Gastroesophageal sphincter (tissue), 4 donors: ENCODE data around the gene KRTAP29-1. TPM values are rescaled to one million over a fixed set of nuclear protein-coding genes. Genes with fewer than 3 reads are reported as not detected.

ENCODE experiments used
- ATAC-seq: fragments of 150-250 bp; one replicate; pipeline ENCODE4 v1.9.1; 2016; ENCODE audit warnings: mild to moderate bottlenecking, moderate library complexity
- H3K27ac ChIP-seq, 4 donors: fragments of 200-600 bp; sonication (generic) in 3 of 4; 1 replicate in 3 of 4; 2 replicates in 1 of 4; pipeline ENCODE4 v1.5.1; 2016 to 2019
- H3K27me3 ChIP-seq: fragments of 200-600 bp; sonication (generic); one replicate; pipeline ENCODE4 v1.5.1; 2019
- H3K36me3 ChIP-seq, 2 donors: fragments of 200-600 bp; sonication (generic); one replicate each; pipeline ENCODE4 v1.5.1; 2019; ENCODE audit warnings: control low read depth in 1 of 2
- H3K4me1 ChIP-seq, 3 donors: fragments of 200-600 bp; sonication (generic); 1 replicate in 2 of 3; 2 replicates in 1 of 3; pipeline ENCODE4 v1.5.1; 2016 to 2019; ENCODE audit warnings: control low read depth in 2 of 3
- H3K4me3 ChIP-seq, 2 donors: fragments of 200-600 bp; sonication (generic); one replicate each; pipeline ENCODE4 v1.5.1; 2019; ENCODE audit warnings: mild to moderate bottlenecking in 1 of 2, moderate library complexity in 1 of 2
- H3K9me3 ChIP-seq, 3 donors: fragments of 200-600 bp; sonication (generic); one replicate each; pipeline ENCODE4 v1.5.1; 2017 to 2019; ENCODE audit warnings: control low read depth in 2 of 3
- CTCF ChIP-seq, 4 experiments: fragments of 200-600 bp in 2 of 4; fragments of 450-650 bp in 2 of 4; sonication (generic) in 1 of 4; IDR thresholded peaks; one replicate each; pipeline ENCODE4 v1.5.1; 2017 to 2019; ENCODE audit warnings: antibody characterized with exemption in 4 of 4, mild to moderate bottlenecking in 2 of 4, moderate library complexity in 2 of 4
- EP300 ChIP-seq: sonication (generic); formaldehyde crosslinking; IDR thresholded peaks from one replicate; pipeline ENCODE4 v1.6.1; 2017; ENCODE audit warnings: antibody characterized with exemption, mild to moderate bottlenecking
- POLR2A ChIP-seq, 2 donors: fragments of 450-650 bp; IDR thresholded peaks; one replicate each; pipeline ENCODE4 v1.6.1; 2017; ENCODE audit warnings: antibody characterized with exemption in 2 of 2, mild to moderate bottlenecking in 2 of 2, moderate library complexity in 1 of 2
- POLR2AphosphoS5 ChIP-seq: sonication (generic); formaldehyde crosslinking; IDR thresholded peaks from one replicate; pipeline ENCODE4 v1.6.1; 2017; ENCODE audit warnings: antibody characterized with exemption
- WGBS, 2 donors: methylation state at CpG; one replicate each; pipeline ENCODE4 v1.1.5; 2018; ENCODE audit warnings: low coverage in 1 of 2; 5-methylcytosine and 5-hydroxymethylcytosine counted together
- total RNA-seq, 4 donors: library from RNA; depleted of rRNA; stranded (reverse); fragments of >200 nt; gene quantifications; one replicate each; pipeline ENCODE4 v1.1.0, GENCODE V29; 2016

The KRTAP29-1 gene
- total RNA-seq, 4 donors from 2014 or later: not detected

DNA sequence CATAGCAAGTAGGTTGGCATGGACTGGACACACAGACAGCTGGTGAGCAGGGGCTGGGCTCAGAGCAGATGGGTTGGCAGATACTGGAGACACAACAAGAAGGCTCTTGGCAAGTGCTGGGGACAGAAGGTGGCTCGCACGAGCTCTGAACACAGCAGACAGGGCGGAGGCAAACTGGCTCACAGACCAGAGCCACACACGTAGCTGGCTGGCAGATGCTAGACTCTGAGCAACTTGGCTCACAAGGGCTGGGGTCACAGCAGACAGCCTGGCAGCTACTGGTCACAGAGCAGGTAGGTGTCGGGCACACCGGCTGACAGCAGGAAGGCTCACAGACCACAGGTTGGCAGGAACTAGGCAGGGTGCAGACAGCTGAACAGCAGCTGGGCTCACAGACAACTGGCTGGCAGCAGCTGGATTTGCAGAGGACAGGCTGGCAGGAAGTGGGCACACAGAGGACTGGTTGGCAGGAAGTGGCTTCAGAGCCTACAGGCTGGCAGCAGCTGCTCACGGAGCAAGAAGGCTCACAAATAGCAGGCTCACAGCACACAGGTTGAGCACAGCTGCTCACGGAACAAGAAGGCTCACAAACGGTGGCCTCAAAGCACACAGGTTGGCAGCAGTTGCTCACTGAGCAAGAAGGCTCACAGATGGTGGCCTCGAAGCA lies 5.7 kb upstream of the KRTAP29-1 start:
- Histone ChIP-seq H3K4me3 (no peak overlapping the region), H3K4me1 (peaks cover 0 to 5% (median 0%) of the 10 kb centered on the region in 3 donors), H3K27ac (no peak overlapping the region), H3K36me3 (no peaks in the 10 kb centered on the region), H3K9me3 (no peaks in the 10 kb centered on the region), H3K27me3 (peaks cover 25% of the 10 kb centered on the region)
- TF ChIP-seq CTCF (IDR thresholded peaks at IDR 0.05): no peak
- TF ChIP-seq POLR2AphosphoS5: no peak
- no peak for TF ChIP-seq POLR2A (IDR thresholded peaks at IDR 0.05)
- TF ChIP-seq EP300: no peak
- 54 to 63% methylated on average over 6 of the region's 10 CpGs for WGBS, 2 donors
- peak; percentile 22 for ATAC-seq

DNA sequence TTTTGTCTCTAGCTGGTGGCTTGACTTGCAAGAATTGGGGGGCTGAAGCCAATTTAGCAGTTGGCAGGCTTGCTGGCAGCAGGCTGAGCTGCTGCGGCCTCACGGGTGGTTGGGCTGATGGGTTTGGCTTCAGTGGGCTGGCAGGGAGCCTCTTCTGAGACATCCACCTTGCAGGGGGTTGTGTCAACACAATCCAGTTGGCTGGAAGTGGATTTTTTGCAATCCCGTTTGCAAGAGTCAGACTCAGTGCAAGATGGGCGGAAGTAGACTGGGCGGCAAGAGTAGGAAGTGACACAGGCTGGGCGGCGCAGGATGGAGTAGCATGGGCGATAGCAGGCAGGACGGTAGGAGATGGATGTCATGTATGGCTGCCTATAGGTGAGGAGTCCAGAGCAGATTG lies 5.0 kb upstream of the KRTAP29-1 start:
- Histone ChIP-seq H3K36me3 (no peaks in the 10 kb centered on the region), H3K27ac (no peak overlapping the region), H3K4me1 (peaks cover 0 to 5% (median 0%) of the 10 kb centered on the region in 3 donors), H3K9me3 (no peaks in the 10 kb centered on the region), H3K27me3 (peaks cover 23% of the 10 kb centered on the region), H3K4me3 (no peak overlapping the region)
- 77 to 93% methylated on average over 3 to 7 of the region's 9 CpGs for WGBS, 2 donors
- no peak for ATAC-seq
- no peak for TF ChIP-seq POLR2AphosphoS5
- TF ChIP-seq POLR2A (IDR thresholded peaks at IDR 0.05): no peak
- no peak for TF ChIP-seq EP300
- TF ChIP-seq CTCF (IDR thresholded peaks at IDR 0.05): no peak

DNA sequence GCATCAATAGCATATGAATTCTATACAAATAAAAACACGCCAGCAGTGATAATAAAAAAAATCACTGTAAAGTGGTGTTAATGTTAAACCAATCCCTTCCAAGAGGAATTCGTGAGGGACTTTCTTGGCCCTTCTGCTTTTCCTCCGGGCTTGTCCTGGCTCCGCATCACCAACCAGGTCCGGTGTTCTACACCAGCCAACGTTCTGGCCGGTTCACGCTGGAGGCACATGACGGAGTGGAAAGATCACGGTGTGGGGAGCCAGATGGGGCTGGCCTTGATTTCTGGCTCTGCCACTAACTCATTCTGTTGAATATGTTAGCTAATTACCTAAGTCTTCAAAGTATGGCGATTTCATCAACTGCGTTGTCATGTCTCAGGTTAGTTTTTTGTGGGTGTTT lies 1.4 kb upstream of the KRTAP29-1 start:
- H3K9me3 ChIP-seq: no peaks in the 10 kb centered on the region
- H3K4me3 ChIP-seq: no peak overlapping the region
- whole genome bisulfite sequencing, 2 donors: 76 to 92% methylated on average over 10 to 12 of the region's 12 CpGs
- no peak overlapping the region for H3K27ac ChIP-seq
- peaks cover 16% of the 10 kb centered on the region for H3K27me3 ChIP-seq
- TF ChIP-seq POLR2A (IDR thresholded peaks at IDR 0.05) (no peak), CTCF (IDR thresholded peaks at IDR 0.05) (no peak), POLR2AphosphoS5 (no peak), EP300 (no peak)
- H3K4me1 ChIP-seq: peaks cover 0 to 5% (median 0%) of the 10 kb centered on the region in 3 donors
- H3K36me3 ChIP-seq: no peaks in the 10 kb centered on the region
- no peak for ATAC-seq

DNA sequence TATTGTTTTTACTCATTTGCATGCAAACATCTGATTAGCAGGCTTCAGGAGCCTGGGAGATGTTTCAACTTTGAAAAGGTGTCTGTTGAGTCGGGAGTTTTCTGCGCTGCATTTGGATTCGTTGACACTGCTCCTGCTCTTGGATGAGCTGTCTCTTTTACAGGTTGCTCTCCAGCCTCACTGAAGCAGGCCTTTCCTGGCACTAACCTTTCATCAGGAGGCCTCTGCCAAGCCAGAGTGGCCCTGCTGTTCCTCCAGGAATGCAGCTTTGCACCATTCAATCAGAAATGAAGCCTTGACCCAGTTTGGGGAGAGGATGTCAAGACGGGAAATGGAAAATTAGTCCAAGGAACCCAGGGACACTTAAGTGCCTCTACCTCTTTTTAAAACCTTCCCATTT lies 330 bp upstream of the KRTAP29-1 start:
- Histone ChIP-seq H3K27me3 (peaks cover 13% of the 10 kb centered on the region), H3K4me1 (no peaks in the 10 kb centered on the region), H3K9me3 (no peaks in the 10 kb centered on the region), H3K4me3 (no peak overlapping the region), H3K27ac (no peak overlapping the region), H3K36me3 (no peaks in the 10 kb centered on the region)
- 74 to 100% methylated on average over 1 to 4 of the region's 4 CpGs for WGBS, 2 donors
- no peak for ATAC-seq
- TF ChIP-seq POLR2AphosphoS5 (no peak), EP300 (no peak), CTCF (IDR thresholded peaks at IDR 0.05) (no peak), POLR2A (IDR thresholded peaks at IDR 0.05) (no peak)

DNA sequence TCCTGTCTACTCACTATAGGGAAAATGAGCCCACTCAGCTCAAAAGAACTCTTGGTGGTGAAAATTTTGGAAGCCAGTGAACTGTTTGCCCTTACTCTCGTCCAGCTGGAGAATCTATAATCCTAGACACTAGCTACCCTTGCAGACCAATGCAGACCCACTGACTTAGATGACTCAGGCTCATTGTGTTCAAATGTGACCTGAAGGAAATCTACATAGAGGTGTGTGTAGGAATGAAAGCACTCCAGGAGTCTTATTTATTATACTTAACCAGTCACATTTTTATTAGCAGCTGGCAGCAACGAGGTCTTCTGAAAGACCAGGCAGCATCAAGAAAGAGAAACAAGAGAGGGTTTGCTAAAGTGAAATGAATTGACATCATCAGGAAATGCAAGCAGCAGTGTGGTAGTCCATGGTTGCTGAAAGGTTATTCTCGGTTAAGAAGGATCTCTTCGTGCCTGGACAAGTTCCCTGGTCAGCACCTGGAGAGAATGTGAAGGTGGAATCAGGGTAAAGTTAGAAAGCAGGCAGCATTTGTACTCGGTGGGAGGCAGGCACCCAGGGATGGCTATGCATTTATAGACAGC lies 1.4 kb downstream of the KRTAP29-1 start:
- no peak for ATAC-seq

More for the DNA sequence above, 1.4 kb downstream of the KRTAP29-1 start:
- Histone ChIP-seq H3K27ac (no peak overlapping the region), H3K27me3 (peaks cover 11% of the 10 kb centered on the region), H3K4me1 (no peaks in the 10 kb centered on the region), H3K36me3 (no peaks in the 10 kb centered on the region), H3K4me3 (no peak overlapping the region), H3K9me3 (no peaks in the 10 kb centered on the region)
- TF ChIP-seq POLR2AphosphoS5 (no peak), POLR2A (IDR thresholded peaks at IDR 0.05) (no peak), EP300 (no peak), CTCF (IDR thresholded peaks at IDR 0.05) (no peak)
- WGBS, 2 donors: 40 to 71% methylated on average over 1 to 5 of the region's 5 CpGs
